Measurements from ENCODE around the gene GTF3C6.
"Not testable (repeated sequence)": the region's sequence is repeated elsewhere in the genome, so short reads cannot be mapped to it uniquely, and the experiment has no call there.

GTF3C6 gene

GRCh38 chr6:110971468-110971867, 13.0 kb downstream of the GTF3C6 start:
- no peak for DNase-seq (ENCODE audit: low read depth)
- H3K4me3 ChIP-seq (ENCODE audit: low read depth, low read length) = no peak overlapping the region

- no peak for DNase-seq (ENCODE audit: low read depth)
- no peak overlapping the region for H3K4me3 ChIP-seq (ENCODE audit: low read depth, low read length)
Observed at GRCh38 chr6:110976575-110976974, 18.1 kb downstream of the GTF3C6 start.

GRCh38 chr6:110979565-110980101, 21.1 kb downstream of the GTF3C6 start:
- no peak overlapping the region for H3K4me3 ChIP-seq (ENCODE audit: low read depth, low read length)
- DNase-seq (ENCODE audit: low read depth) = no peak

- no peak for DNase-seq (ENCODE audit: low read depth)
- no peak overlapping the region for H3K4me3 ChIP-seq (ENCODE audit: low read depth, low read length)
Observed at GRCh38 chr6:110980227-110980626, 21.7 kb downstream of the GTF3C6 start.

GRCh38 chr6:110980648-110981047, 22.1 kb downstream of the GTF3C6 start:
- DNase-seq (ENCODE audit: low read depth) = no peak
- no peak overlapping the region for H3K4me3 ChIP-seq (ENCODE audit: low read depth, low read length)

- DNase-seq (ENCODE audit: low read depth) = no peak
- peak overlapping the region; percentile 99 for H3K4me3 ChIP-seq (ENCODE audit: low read depth, low read length)
Observed at GRCh38 chr6:110981202-110981600, 22.7 kb downstream of the GTF3C6 start.

GRCh38 chr6:110990840-110991576, 32.5 kb downstream of the GTF3C6 start:
- DNase-seq (ENCODE audit: low read depth) = no peak
- no peak overlapping the region for H3K4me3 ChIP-seq (ENCODE audit: low read depth, low read length)

- no peak for DNase-seq (ENCODE audit: low read depth)
- no peak overlapping the region for H3K4me3 ChIP-seq (ENCODE audit: low read depth, low read length)
Observed at GRCh38 chr6:110996691-110997090, 38.2 kb downstream of the GTF3C6 start.

- peak; percentile 6 for DNase-seq (ENCODE audit: low read depth)
- H3K4me3 ChIP-seq (ENCODE audit: low read depth, low read length) = no peak overlapping the region
Observed at GRCh38 chr6:110999634-111000270, 41.2 kb downstream of the GTF3C6 start.

- H3K4me3 ChIP-seq (ENCODE audit: low read depth, low read length) = no peak overlapping the region
- no peak for DNase-seq (ENCODE audit: low read depth)
Observed at GRCh38 chr6:111002350-111002749, 43.8 kb downstream of the GTF3C6 start.

GRCh38 chr6:111011360-111012142, 53.0 kb downstream of the GTF3C6 start:
- peak; percentile 14 for DNase-seq (ENCODE audit: low read depth)
- no peak overlapping the region for H3K4me3 ChIP-seq (ENCODE audit: low read depth, low read length)

GRCh38 chr6:111012143-111012452, 53.6 kb downstream of the GTF3C6 start:
- no peak overlapping the region for H3K4me3 ChIP-seq (ENCODE audit: low read depth, low read length)
- no peak for DNase-seq (ENCODE audit: low read depth)

GRCh38 chr6:111012520-111012919, 54.0 kb downstream of the GTF3C6 start:
- H3K4me3 ChIP-seq (ENCODE audit: low read depth, low read length); DNase-seq (ENCODE audit: low read depth): not testable (repeated sequence)

GRCh38 chr6:111013144-111013915, 54.8 kb downstream of the GTF3C6 start:
- H3K4me3 ChIP-seq (ENCODE audit: low read depth, low read length) = no peak overlapping the region
- DNase-seq (ENCODE audit: low read depth) = no peak

GRCh38 chr6:111015389-111016124, 57.1 kb downstream of the GTF3C6 start:
- DNase-seq (ENCODE audit: low read depth) = no peak
- H3K4me3 ChIP-seq (ENCODE audit: low read depth, low read length) = no peak overlapping the region

GRCh38 chr6:111017241-111017640, 58.7 kb downstream of the GTF3C6 start:
- not testable (repeated sequence) for H3K4me3 ChIP-seq (ENCODE audit: low read depth, low read length); DNase-seq (ENCODE audit: low read depth)
